Measurements from ENCODE around the gene ICAM5.
A peak's percentile ranks its signal among the peaks of the same experiment; 100 is the strongest.

The ICAM5 gene

DNA sequence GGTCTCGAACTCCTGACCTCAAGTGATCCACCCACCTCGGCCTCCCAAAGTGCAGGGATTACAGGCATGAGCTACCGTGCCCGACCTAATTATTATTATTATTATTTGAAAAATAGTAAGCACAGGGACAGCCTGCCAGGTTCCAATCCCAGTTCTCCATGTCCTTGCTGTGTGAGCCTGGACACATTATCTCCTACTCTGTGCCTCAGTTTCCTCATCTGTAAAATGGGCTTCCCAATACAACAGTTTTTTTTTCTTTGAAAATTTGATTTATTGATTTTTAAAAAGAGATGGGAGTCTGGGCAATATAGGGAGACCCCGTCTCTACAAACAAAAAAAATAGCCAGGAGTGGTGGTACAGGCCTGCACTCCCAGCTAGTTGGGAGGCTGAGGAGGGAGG is 16.6 kb downstream of the ICAM5 start:
- TF ChIP-seq CTCF (IDR thresholded peaks at IDR 0.05; ENCODE audit: borderline replicate concordance, insufficient read depth, low read depth, low read length): no peak
- no peak overlapping the region for H3K4me3 ChIP-seq (ENCODE audit: low read depth, low read length)

DNA sequence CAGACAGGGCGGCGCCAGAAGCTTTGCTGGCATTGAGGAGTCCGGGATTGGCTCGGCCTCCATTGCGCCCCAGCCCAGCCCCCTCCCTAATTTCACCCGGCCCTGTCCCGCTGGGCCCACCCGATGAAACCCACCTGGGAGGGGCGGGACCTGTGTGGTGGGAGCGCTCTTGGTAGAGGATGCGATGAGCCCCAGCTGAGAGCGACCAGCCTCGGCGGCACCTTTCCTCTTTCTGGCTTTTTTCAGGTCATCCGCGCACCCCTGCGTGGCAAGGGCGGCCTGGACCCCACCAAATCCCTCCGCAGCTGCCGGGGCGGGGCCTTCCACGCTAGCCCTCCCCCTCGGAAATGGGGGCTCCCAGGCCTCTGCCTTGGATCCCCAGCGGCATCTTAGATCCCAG is 19.7 kb downstream of the ICAM5 start, which contains the start of gene ZGLP1:
TSS of gene ZGLP1 (minus strand) at position 393 of the 400 bp plus-strand sequence.
- no peak within 1 kb of the TSS for H3K4me3 ChIP-seq (ENCODE audit: low read depth, low read length)
- TF ChIP-seq CTCF (IDR thresholded peaks at IDR 0.05; ENCODE audit: borderline replicate concordance, insufficient read depth, low read depth, low read length): no peak

DNA sequence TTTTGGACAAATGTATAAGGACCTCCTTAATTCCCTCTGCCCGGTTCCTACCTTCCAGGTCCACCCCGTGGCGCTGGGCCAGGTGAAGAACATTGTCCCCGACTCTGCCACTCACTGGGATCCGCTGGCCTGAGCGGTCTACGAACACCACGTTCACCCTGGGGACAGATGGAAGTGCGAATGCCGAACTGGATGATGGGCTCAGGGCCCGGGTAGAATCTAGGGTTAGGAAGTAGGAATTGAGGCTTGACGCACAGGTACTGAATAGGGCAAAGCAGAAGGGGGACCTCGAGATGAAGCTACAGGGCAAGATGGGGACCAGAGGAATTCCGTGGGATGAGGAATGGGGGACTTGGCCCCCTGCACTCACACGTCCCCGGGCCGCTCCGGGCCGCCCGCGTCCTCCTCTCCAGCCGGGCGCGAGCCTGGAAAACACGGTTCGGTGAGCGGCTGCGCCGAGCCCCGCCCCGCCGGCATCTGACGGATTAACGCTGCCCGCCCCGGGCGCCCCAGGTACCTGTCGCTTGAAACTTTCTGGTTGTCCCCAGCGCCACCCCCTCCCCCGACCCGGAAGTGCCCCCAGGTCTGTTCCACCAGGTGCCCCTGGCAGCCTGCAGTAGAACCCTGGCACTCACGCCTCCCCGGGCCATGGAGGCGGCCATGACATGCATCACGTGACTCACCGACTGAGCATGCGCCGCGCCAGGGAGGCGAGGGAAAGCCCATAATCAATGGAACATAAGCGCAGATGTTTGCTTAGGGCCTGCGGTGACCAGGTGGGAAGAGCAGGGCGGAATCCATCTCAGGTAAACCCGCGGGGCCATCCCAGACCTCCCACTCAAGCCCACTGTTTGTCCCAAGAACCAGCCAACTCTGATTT is 25.8 kb downstream of the ICAM5 start, which contains the start of gene FDX2:
TSS of gene FDX2 (minus strand) at position 681 of the 880 bp plus-strand sequence. CDS start at position 662, 19 bp downstream.
- TF ChIP-seq CTCF (IDR thresholded peaks at IDR 0.05; ENCODE audit: borderline replicate concordance, insufficient read depth, low read depth, low read length): no peak
- peak within 1 kb of the TSS; percentile 98 for H3K4me3 ChIP-seq (ENCODE audit: low read depth, low read length)

DNA sequence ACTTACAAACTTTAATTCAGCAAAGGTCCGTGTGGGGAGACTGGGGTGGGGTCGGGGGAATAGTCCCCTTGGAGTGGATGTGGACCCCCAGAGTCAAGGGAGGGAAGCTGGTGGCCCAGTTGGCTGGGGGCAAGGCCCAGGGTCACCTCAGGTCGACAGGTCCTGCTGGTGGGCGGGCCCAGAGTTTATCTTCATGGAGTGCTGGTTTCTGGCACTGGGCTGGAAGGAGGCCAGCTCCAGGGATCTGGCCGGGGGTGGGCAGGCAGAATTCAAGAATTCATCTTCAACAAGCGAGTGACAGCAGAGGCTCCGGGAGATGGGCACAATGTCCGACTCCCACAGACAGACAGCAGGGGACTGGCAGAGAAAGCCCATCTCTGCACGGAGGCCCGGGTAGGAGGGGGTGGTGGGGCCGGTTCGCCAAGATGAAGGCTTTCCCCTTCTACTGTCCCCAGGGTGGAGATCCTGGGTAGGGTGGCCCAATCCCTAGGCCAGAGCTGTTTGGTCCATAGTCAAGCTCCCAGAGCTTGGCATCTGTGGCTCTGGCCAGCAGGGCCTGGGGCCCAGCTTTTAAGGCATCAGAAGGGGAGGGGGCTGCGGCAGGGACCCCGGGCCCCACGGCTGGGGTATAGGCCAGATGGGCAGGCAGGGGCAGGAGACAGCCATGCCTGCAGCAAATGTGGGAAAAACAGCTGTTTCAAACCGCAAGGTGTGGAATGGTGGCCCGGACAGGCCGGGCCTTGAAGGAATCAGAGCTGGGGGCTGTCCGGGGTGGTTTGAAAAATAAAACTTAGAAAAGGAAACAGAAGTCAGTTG is 26.7 kb downstream of the ICAM5 start:
- no peak overlapping the region for H3K4me3 ChIP-seq (ENCODE audit: low read depth, low read length)
- no peak for TF ChIP-seq CTCF (IDR thresholded peaks at IDR 0.05; ENCODE audit: borderline replicate concordance, insufficient read depth, low read depth, low read length)

DNA sequence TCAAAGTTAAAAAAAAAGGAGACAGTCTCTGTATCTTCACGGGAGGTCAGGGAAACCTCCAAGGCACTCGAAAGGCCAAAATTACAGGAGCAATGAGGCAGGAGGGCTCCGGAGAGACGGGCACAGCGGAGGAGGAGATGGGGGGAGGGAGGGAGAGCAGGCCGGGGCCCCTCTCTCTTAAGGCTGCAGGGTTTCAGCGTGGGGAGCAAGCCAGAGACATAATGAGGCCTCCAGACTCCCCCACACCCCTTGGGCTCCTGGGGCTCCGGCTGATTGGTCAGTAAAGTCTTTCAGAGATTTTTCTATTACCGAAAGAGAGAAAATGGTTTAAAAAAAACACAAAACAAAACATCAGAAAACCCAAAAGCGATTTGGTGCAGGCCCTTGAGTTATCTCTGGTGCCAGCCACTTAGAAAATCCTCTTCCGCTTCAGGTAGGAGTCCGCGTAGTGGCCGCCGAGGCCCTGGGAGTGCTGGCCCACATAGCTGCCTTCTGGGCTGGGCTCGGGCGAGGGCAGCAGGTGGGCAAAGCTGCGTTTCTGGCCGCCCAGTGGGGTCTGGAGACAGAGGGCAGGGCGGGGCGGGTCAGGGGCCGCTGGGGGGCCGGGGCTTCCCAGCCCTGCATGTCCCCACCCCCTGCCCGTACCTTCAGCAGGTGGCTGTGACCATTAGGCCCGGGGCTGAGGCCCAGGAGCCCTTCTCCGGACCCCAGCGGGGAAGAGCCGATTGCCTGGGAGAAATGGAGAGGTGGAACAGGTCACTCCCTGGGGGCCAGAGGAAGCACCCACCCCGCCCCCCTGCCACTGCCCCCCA is 27.5 kb downstream of the ICAM5 start:
- TF ChIP-seq CTCF (IDR thresholded peaks at IDR 0.05; ENCODE audit: borderline replicate concordance, insufficient read depth, low read depth, low read length): no peak
- H3K4me3 ChIP-seq (ENCODE audit: low read depth, low read length): no peak overlapping the region

- H3K4me3 ChIP-seq (ENCODE audit: low read depth, low read length): no peak overlapping the region
- no peak for TF ChIP-seq CTCF (IDR thresholded peaks at IDR 0.05; ENCODE audit: borderline replicate concordance, insufficient read depth, low read depth, low read length)
These were observed 28.2 kb downstream of the ICAM5 start for GRCh38 chr19:10317857-10318462.

All from GM12875 (cell line).